ENCODE data around the gene SF3B1.
"Not testable (repeated sequence)": the region's sequence is repeated elsewhere in the genome, so short reads cannot be mapped to it uniquely, and the experiment has no call there.

SF3B1 gene

GRCh38 chr2:197437380-197437779, 2.6 kb upstream of the SF3B1 start:
- H3K4me1 ChIP-seq = peaks cover 21% of the 10 kb centered on the region
- no peak for TF ChIP-seq Cebpa-rat (IDR thresholded peaks at IDR 0.05)
- H3K4me2 ChIP-seq = no peak overlapping the region
- no peaks in the 10 kb centered on the region for H3K36me3 ChIP-seq
- no peak overlapping the region for H3K4me3 ChIP-seq
- no peak overlapping the region for H3K27ac ChIP-seq
- peaks cover 19% of the 10 kb centered on the region for H4K20me1 ChIP-seq
- H3K9me3 ChIP-seq = no peaks in the 10 kb centered on the region
- no peaks in the 10 kb centered on the region for H3K27me3 ChIP-seq
- H3K9ac ChIP-seq = no peak overlapping the region

- peaks cover 5% of the 10 kb centered on the region for H3K36me3 ChIP-seq
- H3K9ac ChIP-seq = peak overlapping the region; percentile 99
- H3K4me2 ChIP-seq = peak overlapping the region; percentile 75
- H3K4me1 ChIP-seq = peaks cover 37% of the 10 kb centered on the region
- peak overlapping the region; percentile 99 for H3K27ac ChIP-seq
- H3K27me3 ChIP-seq = no peaks in the 10 kb centered on the region
- no peaks in the 10 kb centered on the region for H3K9me3 ChIP-seq
- peaks cover 35% of the 10 kb centered on the region for H4K20me1 ChIP-seq
- peak overlapping the region; percentile 86 for H3K4me3 ChIP-seq
- no peak for TF ChIP-seq Cebpa-rat (IDR thresholded peaks at IDR 0.05)
Observed at GRCh38 chr2:197435598-197436420, 981 bp upstream of the SF3B1 start.

DNA sequence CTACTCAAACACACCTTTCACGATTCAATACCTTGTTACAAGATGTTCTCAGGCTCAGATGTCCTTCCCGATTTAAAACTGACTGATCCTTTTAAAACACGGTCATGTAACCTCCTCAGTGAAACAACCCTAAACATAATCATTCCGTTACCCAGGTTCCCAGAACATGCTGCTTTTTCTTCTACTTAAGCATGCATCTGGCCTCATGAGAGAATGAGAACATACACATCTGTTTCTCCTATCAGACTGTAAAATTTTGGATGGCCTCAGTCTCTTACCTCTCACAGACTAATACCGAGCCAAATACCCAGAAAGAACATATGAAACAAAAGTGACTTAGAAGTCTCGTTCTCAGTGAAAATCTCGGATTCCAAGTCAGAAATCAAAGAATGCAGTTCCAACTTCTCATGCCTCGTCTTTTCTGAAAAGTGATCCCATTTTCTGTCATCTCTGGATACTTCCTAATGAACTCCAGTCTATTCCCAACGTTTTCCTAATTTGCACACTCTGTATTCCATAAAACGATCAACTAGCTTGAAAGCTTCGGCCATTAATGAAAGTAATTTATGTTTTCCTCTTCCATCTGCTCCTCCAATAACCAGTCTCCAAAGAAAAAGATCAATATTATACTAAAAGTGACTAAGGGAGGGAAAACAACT, 919 bp downstream of the SF3B1 start:
- no peaks in the 10 kb centered on the region for H3K9me3 ChIP-seq
- peaks cover 54% of the 10 kb centered on the region for H4K20me1 ChIP-seq

DNA sequence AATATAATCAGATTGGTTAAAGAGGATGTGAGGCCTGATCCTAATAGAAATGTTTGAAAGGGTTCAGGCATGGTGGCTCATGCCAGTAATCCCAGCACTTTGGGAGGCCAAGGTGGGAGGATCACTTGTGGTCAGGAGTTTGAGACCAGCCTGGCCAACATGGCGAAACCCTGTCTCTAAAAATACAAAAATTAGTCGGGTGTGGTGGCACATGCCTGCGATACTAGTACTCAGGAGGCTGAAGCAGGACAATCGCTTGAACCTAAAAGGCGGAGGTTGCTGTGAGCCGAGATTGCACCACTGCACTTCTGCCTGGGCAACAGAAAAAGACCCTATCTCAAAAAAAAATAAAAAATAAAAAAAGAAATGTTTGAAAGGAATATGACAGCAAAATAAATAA, 2.3 kb downstream of the SF3B1 start:
- not testable (repeated sequence) for H3K27ac ChIP-seq, H3K9me3 ChIP-seq, H3K27me3 ChIP-seq
- H3K4me3 ChIP-seq = peak overlapping the region; percentile 86; the same call in 1 of the 2 replicates
- H3K4me2 ChIP-seq = peak overlapping the region; percentile 95
- peaks cover 35% of the 10 kb centered on the region for H3K36me3 ChIP-seq
- H3K4me1 ChIP-seq = peaks cover 57% of the 10 kb centered on the region
- H3K9ac ChIP-seq = 0 out of 2 replicates have a peak overlapping the region, but pooled peaks have one; percentile 15
- H4K20me1 ChIP-seq = peaks cover 68% of the 10 kb centered on the region

More for the DNA sequence above, 919 bp downstream of the SF3B1 start:
- Histone ChIP-seq H3K4me3 (peak overlapping the region; percentile 86), H3K4me1 (peaks cover 45% of the 10 kb centered on the region), H3K9ac (peak overlapping the region; percentile 99), H3K27ac (peak overlapping the region; percentile 99), H3K27me3 (no peaks in the 10 kb centered on the region), H3K4me2 (peak overlapping the region; percentile 95), H3K36me3 (peaks cover 23% of the 10 kb centered on the region)
- TF ChIP-seq Cebpa-rat (IDR thresholded peaks at IDR 0.05) = no peak

- TF ChIP-seq Cebpa-rat (IDR thresholded peaks at IDR 0.05) = no peak
- Histone ChIP-seq H3K36me3 (peaks cover 35% of the 10 kb centered on the region), H3K27ac (no peak overlapping the region), H3K4me2 (peak overlapping the region; percentile 95), H3K4me1 (peaks cover 62% of the 10 kb centered on the region), H4K20me1 (peaks cover 74% of the 10 kb centered on the region), H3K9me3 (no peaks in the 10 kb centered on the region), H3K4me3 (no peak overlapping the region), H3K27me3 (no peaks in the 10 kb centered on the region), H3K9ac (no peak overlapping the region)
Observed at GRCh38 chr2:197431858-197432257, 3.0 kb downstream of the SF3B1 start.

DNA sequence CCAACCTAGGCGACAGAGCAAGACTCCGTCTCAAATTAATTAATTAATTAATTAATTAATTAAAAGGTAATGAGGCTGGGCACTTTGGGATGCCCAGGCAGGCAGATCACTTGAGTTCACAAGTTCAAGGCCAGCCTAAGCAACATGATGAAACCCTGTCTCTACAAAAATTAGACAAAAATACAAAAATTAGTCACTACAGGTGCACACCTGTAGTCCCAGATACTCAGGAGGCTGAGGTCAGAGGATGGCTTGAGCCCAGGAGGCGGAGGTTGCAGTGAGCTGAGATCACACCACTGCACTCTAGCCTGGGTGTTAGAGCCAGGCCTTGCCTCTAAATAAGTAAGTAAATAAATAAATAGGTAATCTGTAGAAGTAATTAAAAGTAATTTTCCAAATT, 6.8 kb downstream of the SF3B1 start:
- H3K4me3 ChIP-seq = no peak overlapping the region
- no peak for TF ChIP-seq Cebpa-rat (IDR thresholded peaks at IDR 0.05)
- H3K9ac ChIP-seq = no peak overlapping the region
- no peaks in the 10 kb centered on the region for H3K27me3 ChIP-seq
- H3K4me2 ChIP-seq = no peak overlapping the region
- no peak overlapping the region for H3K27ac ChIP-seq
- no peaks in the 10 kb centered on the region for H3K9me3 ChIP-seq
- peaks cover 100% of the 10 kb centered on the region for H4K20me1 ChIP-seq
- H3K36me3 ChIP-seq = peaks cover 64% of the 10 kb centered on the region
- H3K4me1 ChIP-seq = peaks cover 46% of the 10 kb centered on the region

- no peak overlapping the region for H3K9ac ChIP-seq
- H3K4me1 ChIP-seq = peaks cover 36% of the 10 kb centered on the region
- H3K36me3 ChIP-seq = peaks cover 74% of the 10 kb centered on the region
- no peak overlapping the region for H3K4me3 ChIP-seq
- no peak for TF ChIP-seq Cebpa-rat (IDR thresholded peaks at IDR 0.05)
- H3K4me2 ChIP-seq = no peak overlapping the region
- H3K27me3 ChIP-seq = no peaks in the 10 kb centered on the region
- no peak overlapping the region for H3K27ac ChIP-seq
- peaks cover 100% of the 10 kb centered on the region for H4K20me1 ChIP-seq
- no peaks in the 10 kb centered on the region for H3K9me3 ChIP-seq
Observed at GRCh38 chr2:197426723-197427603, 7.9 kb downstream of the SF3B1 start.

DNA sequence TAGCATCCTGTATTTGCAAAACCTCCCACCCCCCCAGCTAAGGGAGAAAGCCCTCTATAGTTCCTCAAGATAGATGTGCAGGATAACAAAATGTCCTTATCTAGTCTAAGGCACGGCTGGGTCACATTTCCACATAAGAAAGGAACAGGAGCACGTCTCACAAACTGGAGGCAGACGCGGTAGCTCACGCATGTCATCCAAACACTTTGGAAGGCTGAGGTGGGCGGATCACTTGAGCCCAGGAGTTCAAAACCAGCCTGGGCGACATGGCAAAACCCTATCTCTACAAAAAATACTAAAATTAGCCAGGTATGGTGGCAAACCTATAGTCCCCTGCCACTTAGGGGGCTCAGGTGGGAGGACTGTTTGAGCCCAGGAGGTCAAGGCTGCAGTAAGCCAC, 9.3 kb downstream of the SF3B1 start:
- Histone ChIP-seq H4K20me1 (peaks cover 100% of the 10 kb centered on the region), H3K4me1 (peaks cover 22% of the 10 kb centered on the region), H3K4me2 (no peak overlapping the region), H3K27me3 (no peaks in the 10 kb centered on the region), H3K27ac (no peak overlapping the region), H3K36me3 (peaks cover 79% of the 10 kb centered on the region), H3K9me3 (no peaks in the 10 kb centered on the region), H3K4me3 (no peak overlapping the region), H3K9ac (no peak overlapping the region)
- TF ChIP-seq Cebpa-rat (IDR thresholded peaks at IDR 0.05) = no peak

DNA sequence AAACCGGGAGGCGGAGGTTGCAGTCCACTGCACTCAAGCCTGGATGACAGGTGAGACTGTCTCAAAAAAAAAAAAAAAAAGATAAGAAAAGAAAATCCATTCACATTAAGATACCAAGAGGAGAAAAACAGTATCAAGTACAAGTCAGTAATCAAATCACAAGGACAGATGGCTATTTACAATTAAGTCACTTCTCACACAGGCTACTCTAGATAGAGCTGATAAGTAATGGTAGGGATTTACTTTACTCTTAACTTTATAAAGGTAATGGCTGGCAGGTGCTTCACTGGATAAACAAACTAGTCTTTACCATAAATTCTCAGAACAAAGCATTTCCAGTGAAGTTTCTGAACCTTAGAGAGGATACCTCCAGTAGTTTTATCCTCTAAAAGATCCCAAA, 11.5 kb downstream of the SF3B1 start:
- Histone ChIP-seq H3K36me3 (peaks cover 81% of the 10 kb centered on the region), H3K4me1 (peaks cover 11% of the 10 kb centered on the region), H3K4me3 (no peak overlapping the region), H3K27me3 (no peaks in the 10 kb centered on the region), H3K27ac (no peak overlapping the region), H4K20me1 (peaks cover 100% of the 10 kb centered on the region), H3K4me2 (no peak overlapping the region), H3K9me3 (no peaks in the 10 kb centered on the region), H3K9ac (no peak overlapping the region)
- no peak for TF ChIP-seq Cebpa-rat (IDR thresholded peaks at IDR 0.05)
